HFFc6 (cell line): ENCODE data around the gene SYTL1. TPM values are rescaled to one million over a fixed set of nuclear protein-coding genes. Genes with fewer than 3 reads are reported as not detected.
A peak's percentile ranks its signal among the peaks of the same experiment; 100 is the strongest.

Experiments
- DNase-seq: peaks from one replicate; pipeline ENCODE4 v3.0.0-alpha.2; 2018
- H3K27ac Mint-ChIP-seq: 2 replicates; pipeline ENCODE4 v1.8.0; 2020; ENCODE audit warnings: mild to moderate bottlenecking, mixed read lengths
- H3K27me3 Mint-ChIP-seq: 2 replicates; pipeline ENCODE4 v1.8.0; 2021; ENCODE audit warnings: mild to moderate bottlenecking, moderate library complexity, mixed read lengths; ENCODE audit not compliant: insufficient read depth
- H3K36me3 Mint-ChIP-seq: 2 replicates; pipeline ENCODE4 v1.8.0; 2021; ENCODE audit warnings: low read depth, mixed read lengths
- H3K4me1 Mint-ChIP-seq: 2 replicates; pipeline ENCODE4 v1.8.0; 2020; ENCODE audit warnings: low read depth, mixed read lengths
- H3K4me3 Mint-ChIP-seq: 2 replicates; pipeline ENCODE4 v1.8.0; 2020; ENCODE audit warnings: mild to moderate bottlenecking, moderate library complexity, mixed read lengths
- H3K9me3 Mint-ChIP-seq: 2 replicates; pipeline ENCODE4 v1.8.0; 2020; ENCODE audit warnings: mild to moderate bottlenecking, mixed read lengths
- CTCF ChIP-seq: fragments of 200-600 bp; sonication (generic); IDR thresholded peaks from 2 replicates; pipeline ENCODE4 v1.5.0; 2021; ENCODE audit warnings: antibody characterized with exemption, mild to moderate bottlenecking
- total RNA-seq, 6 experiments: library from RNA; stranded (reverse); fragmentation: NEBNext Ultra II Directional; extraction: Animal tissue kit (Norgen Biotek cat#: 25700); gene quantifications; 2 replicates in 1 of 6; 3 replicates in 5 of 6; pipeline ENCODE4 v1.2.3, GENCODE V29; 2021

The SYTL1 gene
- total RNA-seq, 6 experiments from 2014 or later: 0.08 to 0.45 TPM; not detected in 4

- no peak for TF ChIP-seq CTCF
- Mint-ChIP-seq H3K27ac (no peak overlapping the region), H3K9me3 (no peaks in the 10 kb centered on the region), H3K4me3 (no peak overlapping the region), H3K27me3 (peaks cover 1% of the 10 kb centered on the region), H3K36me3 (no peaks in the 10 kb centered on the region), H3K4me1 (peaks cover 44% of the 10 kb centered on the region)
- no peak for DNase-seq
Observed at GRCh38 chr1:27302612-27303011, 39.2 kb upstream of the SYTL1 start.

- H3K27me3 Mint-ChIP-seq: peaks cover 1% of the 10 kb centered on the region
- H3K4me1 Mint-ChIP-seq: peaks cover 39% of the 10 kb centered on the region
- no peaks in the 10 kb centered on the region for H3K9me3 Mint-ChIP-seq
- no peaks in the 10 kb centered on the region for H3K36me3 Mint-ChIP-seq
- TF ChIP-seq CTCF: no peak
- H3K4me3 Mint-ChIP-seq: no peak overlapping the region
- DNase-seq: no peak
- H3K27ac Mint-ChIP-seq: no peak overlapping the region
Observed at GRCh38 chr1:27303509-27303908, 38.3 kb upstream of the SYTL1 start.

GRCh38 chr1:27306071-27306470, 35.8 kb upstream of the SYTL1 start:
- no peak for TF ChIP-seq CTCF
- H3K27ac Mint-ChIP-seq: no peak overlapping the region
- H3K4me1 Mint-ChIP-seq: peaks cover 13% of the 10 kb centered on the region
- H3K27me3 Mint-ChIP-seq: no peaks in the 10 kb centered on the region; the same call in none of the 2 replicates
- no peaks in the 10 kb centered on the region for H3K9me3 Mint-ChIP-seq
- H3K36me3 Mint-ChIP-seq: no peaks in the 10 kb centered on the region
- DNase-seq: no peak
- no peak overlapping the region for H3K4me3 Mint-ChIP-seq

GRCh38 chr1:27306892-27307761, 34.7 kb upstream of the SYTL1 start:
- peak; percentile 26; the same call in 1 of the 2 replicates for TF ChIP-seq CTCF
- DNase-seq: no peak
- no peaks in the 10 kb centered on the region; the same call in 1 of the 2 replicates for H3K27me3 Mint-ChIP-seq
- no peaks in the 10 kb centered on the region for H3K9me3 Mint-ChIP-seq
- H3K36me3 Mint-ChIP-seq: no peaks in the 10 kb centered on the region
- H3K4me1 Mint-ChIP-seq: peaks cover 2% of the 10 kb centered on the region; the same call in 1 of the 2 replicates
- no peak overlapping the region for H3K4me3 Mint-ChIP-seq
- H3K27ac Mint-ChIP-seq: no peak overlapping the region

GRCh38 chr1:27307874-27308598, 33.8 kb upstream of the SYTL1 start:
- no peak for DNase-seq
- Mint-ChIP-seq H3K27ac (no peak overlapping the region), H3K4me3 (no peak overlapping the region), H3K9me3 (no peaks in the 10 kb centered on the region), H3K27me3 (no peaks in the 10 kb centered on the region; the same call in 1 of the 2 replicates), H3K4me1 (no peaks in the 10 kb centered on the region), H3K36me3 (no peaks in the 10 kb centered on the region)
- TF ChIP-seq CTCF: no peak
